IPS DF 4.7 (cell line): ENCODE results near the gene LRRC9.

Experiments used
- DNase-seq: peaks from one replicate; pipeline ENCODE4 v3.0.0-alpha.2; 2013; ENCODE audit warnings: low spot score; ENCODE audit errors: extremely low read depth

LRRC9 gene

DNA sequence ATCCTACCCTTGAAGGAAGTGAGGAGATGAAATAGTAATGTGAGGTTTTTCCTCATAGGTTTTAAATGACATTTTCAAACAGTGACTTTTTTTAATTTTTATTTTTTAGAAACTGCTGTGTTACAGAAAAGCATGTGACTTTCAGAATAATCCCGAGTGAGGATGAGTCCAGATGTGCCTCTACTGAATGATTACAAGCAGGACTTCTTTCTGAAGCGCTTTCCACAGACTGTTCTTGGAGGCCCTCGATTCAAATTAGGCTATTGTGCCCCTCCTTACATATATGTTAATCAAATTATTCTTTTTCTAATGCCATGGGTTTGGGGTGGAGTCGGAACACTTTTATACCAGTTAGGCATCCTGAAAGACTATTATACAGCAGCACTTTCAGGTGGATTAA lies 187.5 kb downstream of the LRRC9 start:
- no peak for DNase-seq

DNA sequence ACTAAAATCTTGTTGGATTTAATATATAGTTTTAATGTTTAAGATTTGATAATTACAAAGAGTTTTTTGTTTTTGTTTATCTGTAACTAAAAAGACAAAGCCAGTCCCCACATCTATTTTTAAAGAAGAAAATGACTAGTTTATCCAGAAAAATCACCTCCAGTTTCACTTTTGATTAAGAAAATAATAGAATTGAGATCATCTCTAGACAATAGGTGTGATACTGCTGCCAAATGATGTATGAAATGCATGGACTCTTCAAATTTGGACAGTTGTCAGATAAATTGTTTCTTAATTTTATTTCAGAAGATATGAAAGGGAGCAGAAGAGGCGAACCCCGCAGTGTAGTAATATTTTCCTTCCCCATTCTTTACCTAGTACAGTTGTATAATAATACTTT lies 191.8 kb downstream of the LRRC9 start:
- DNase-seq = no peak
